PC-9 (cell line): ENCODE results near the gene ZNF892. TPM values are rescaled to one million over a fixed set of nuclear protein-coding genes. Genes with fewer than 3 reads are reported as not detected.
A peak's percentile ranks its signal among the peaks of the same experiment; 100 is the strongest.

ENCODE experiments used
- BruUV-seq: library from RNA; stranded (reverse); fragments of 400-500 nt; replicated peaks from 2 replicates; lab custom pipeline; 2021; lab: Mats Ljungman, UMichigan
- CTCF ChIA-PET: fragments of 300-600 bp; sonication (Branson Sonifier 250); formaldehyde crosslinking; loops from one replicate; lab custom pipeline; 2022; ENCODE audit warnings: antibody characterized with exemption; lab: Charles Lee
- POLR2A ChIA-PET: fragments of 300-600 bp; sonication (Branson Sonifier 250); formaldehyde crosslinking; loops from one replicate; lab custom pipeline; 2022; ENCODE audit warnings: antibody characterized with exemption; ENCODE audit not compliant: unreplicated experiment; lab: Charles Lee
- DNase-seq, 2 experiments: peaks; one replicate each; pipeline versions ENCODE4 v3.0.0 to v3.0.0-alpha.2; 2015 to 2022; ENCODE audit warnings: mixed read lengths in 1 of 2
- H2AFZ ChIP-seq: fragments of 200-600 bp; sonication (generic); 2 replicates; pipeline ENCODE4 v1.8.1; 2017; ENCODE audit warnings: antibody characterized with exemption
- H3F3A ChIP-seq: fragments of 200-600 bp; sonication (generic); 2 replicates; pipeline ENCODE4 v1.8.1; 2017; ENCODE audit warnings: antibody characterized with exemption, mild to moderate bottlenecking, low read depth; ENCODE audit not compliant: insufficient read depth
- H3K27ac ChIP-seq: fragments of 200-600 bp; sonication (generic); 2 replicates; pipeline ENCODE4 v1.6.1; 2016; ENCODE audit warnings: mixed run types
- H3K27me3 ChIP-seq: fragments of 200-600 bp; sonication (generic); 2 replicates; pipeline ENCODE4 v1.6.1; 2016; ENCODE audit warnings: low read depth, mixed run types; ENCODE audit not compliant: insufficient read depth
- H3K36me3 ChIP-seq: fragments of 200-600 bp; sonication (generic); 2 replicates; pipeline ENCODE4 v1.6.1; 2016; ENCODE audit warnings: low read depth, mixed run types
- H3K4me1 ChIP-seq: fragments of 200-600 bp; sonication (generic); replicated peaks from 2 replicates; pipeline ENCODE4 v1.6.1; 2016; ENCODE audit warnings: mixed run types; ENCODE audit not compliant: insufficient read depth
- H3K4me2 ChIP-seq: fragments of 200-600 bp; sonication (generic); 2 replicates; pipeline ENCODE4 v1.6.1; 2017; ENCODE audit warnings: mixed run types
- H3K4me3 ChIP-seq: fragments of 200-600 bp; sonication (generic); 2 replicates; pipeline ENCODE4 v1.6.1; 2016; ENCODE audit warnings: mixed run types
- H3K79me2 ChIP-seq: fragments of 200-600 bp; sonication (generic); 2 replicates; pipeline ENCODE4 v1.6.1; 2017; ENCODE audit warnings: low read depth, mixed run types
- H3K9me2 ChIP-seq: fragments of 200-600 bp; sonication (generic); 2 replicates; pipeline ENCODE4 v1.8.1; 2017; ENCODE audit warnings: mild to moderate bottlenecking; ENCODE audit not compliant: insufficient read depth
- H3K9me3 ChIP-seq: fragments of 200-600 bp; sonication (generic); 2 replicates; pipeline ENCODE4 v1.8.1; 2016; ENCODE audit warnings: low read depth; ENCODE audit not compliant: insufficient read depth
- H4K20me1 ChIP-seq: fragments of 200-600 bp; sonication (generic); 2 replicates; pipeline ENCODE4 v1.8.1; 2017; ENCODE audit not compliant: insufficient read depth
- CTCF ChIP-seq: fragments of 200-600 bp; sonication (generic); conservative IDR thresholded peaks from 2 replicates; pipeline ENCODE4 v1.6.1; 2017; ENCODE audit warnings: mixed run types, antibody characterized with exemption, mild to moderate bottlenecking, moderate library complexity
- EZH2 ChIP-seq: fragments of 200-600 bp; sonication (generic); IDR thresholded peaks from 2 replicates; pipeline ENCODE4 v1.8.0; 2017; ENCODE audit warnings: antibody characterized with exemption, low read depth
- intact Hi-C: fragments of 100-400 bp; cut with micrococcal nuclease; formaldehyde crosslinking; loops from one replicate; pipeline ENCODE4 v1.10.0; 2022; ENCODE audit not compliant: unreplicated experiment
- total RNA-seq: library from RNA; stranded (reverse); gene quantifications from 2 replicates; pipeline ENCODE4 v1.2.3, GENCODE V29; 2021

The ZNF892 gene
- total RNA-seq, 1 experiment from 2014 or later: 2.8 TPM

- peaks cover 4% of the 10 kb centered on the region; the same call in 1 of the 2 replicates for H3K27me3 ChIP-seq
- no peaks in the 10 kb centered on the region for H4K20me1 ChIP-seq
- DNase-seq: no peak
- H3K4me2 ChIP-seq: no peak overlapping the region
- no peaks in the 10 kb centered on the region for H3K9me2 ChIP-seq
- H3K79me2 ChIP-seq: no peaks in the 10 kb centered on the region
- H2AFZ ChIP-seq: no peak overlapping the region
- ChIA-PET POLR2A (no interaction called here), CTCF (no interaction called here)
- H3K4me1 ChIP-seq: peaks cover 6% of the 10 kb centered on the region; the same call in 1 of the 2 replicates
- BruUV-seq: no TSS peak
- TF ChIP-seq EZH2: no peak
- no peak for TF ChIP-seq CTCF
- no peak overlapping the region for H3K4me3 ChIP-seq
- intact Hi-C loops: loop anchor here (10.0 kb wide), 1 partner anchor 329 kb away; the partner anchor contains the start of gene TEKT4
- H3K27ac ChIP-seq: no peak overlapping the region
- H3F3A ChIP-seq: no peaks in the 10 kb centered on the region
- H3K36me3 ChIP-seq: no peaks in the 10 kb centered on the region
- peaks cover 22% of the 10 kb centered on the region for H3K9me3 ChIP-seq
Measured at GRCh38 chr2:95203911-95204310, 3.4 kb upstream of the ZNF892 start.

GRCh38 chr2:95204396-95204795 lies 2.9 kb upstream of the ZNF892 start:
- Histone ChIP-seq H3K9me3 (peaks cover 26% of the 10 kb centered on the region), H2AFZ (no peak overlapping the region), H3K79me2 (no peaks in the 10 kb centered on the region), H3K36me3 (no peaks in the 10 kb centered on the region), H3K4me1 (peaks cover 6% of the 10 kb centered on the region; the same call in 1 of the 2 replicates), H3K27me3 (no peaks in the 10 kb centered on the region; the same call in 1 of the 2 replicates), H3K4me3 (no peak overlapping the region), H4K20me1 (no peaks in the 10 kb centered on the region), H3K4me2 (no peak overlapping the region), H3K9me2 (no peaks in the 10 kb centered on the region), H3K27ac (no peak overlapping the region), H3F3A (no peaks in the 10 kb centered on the region)
- TF ChIP-seq EZH2: no peak
- no peak for TF ChIP-seq CTCF
- no TSS peak for BruUV-seq
- intact Hi-C loops: loop anchor here (10.0 kb wide), 1 partner anchor 330 kb away; the partner anchor contains the start of gene TEKT4
- CTCF ChIA-PET: no interaction called here
- POLR2A ChIA-PET: no interaction called here
- DNase-seq: peak in 1 of 2 experiments; percentile 57

- Histone ChIP-seq H3K79me2 (no peaks in the 10 kb centered on the region), H3K4me3 (peak overlapping the region; percentile 63; the same call in 1 of the 2 replicates), H2AFZ (no peak overlapping the region), H3K27ac (no peak overlapping the region), H3K27me3 (no peaks in the 10 kb centered on the region), H3K4me2 (peak overlapping the region; percentile 84), H3K9me3 (peaks cover 34% of the 10 kb centered on the region), H3K9me2 (no peaks in the 10 kb centered on the region), H3K36me3 (no peaks in the 10 kb centered on the region), H3F3A (no peaks in the 10 kb centered on the region), H3K4me1 (peaks cover 6% of the 10 kb centered on the region; the same call in 1 of the 2 replicates), H4K20me1 (no peaks in the 10 kb centered on the region)
- intact Hi-C loops: loop anchor here (10.0 kb wide), 1 partner anchor 331 kb away; the partner anchor contains the start of gene TEKT4
- BruUV-seq: no TSS peak
- DNase-seq: no peak
- TF ChIP-seq EZH2: no peak
- no peak for TF ChIP-seq CTCF
- ChIA-PET POLR2A (no interaction called here), CTCF (no interaction called here)
Measured at GRCh38 chr2:95206096-95206495, 1.2 kb upstream of the ZNF892 start.
